ENCODE measurements around the gene HYAL3.
"Not testable (repeated sequence)": the region's sequence is repeated elsewhere in the genome, so short reads cannot be mapped to it uniquely, and the experiment has no call there.

HYAL3 gene

DNA sequence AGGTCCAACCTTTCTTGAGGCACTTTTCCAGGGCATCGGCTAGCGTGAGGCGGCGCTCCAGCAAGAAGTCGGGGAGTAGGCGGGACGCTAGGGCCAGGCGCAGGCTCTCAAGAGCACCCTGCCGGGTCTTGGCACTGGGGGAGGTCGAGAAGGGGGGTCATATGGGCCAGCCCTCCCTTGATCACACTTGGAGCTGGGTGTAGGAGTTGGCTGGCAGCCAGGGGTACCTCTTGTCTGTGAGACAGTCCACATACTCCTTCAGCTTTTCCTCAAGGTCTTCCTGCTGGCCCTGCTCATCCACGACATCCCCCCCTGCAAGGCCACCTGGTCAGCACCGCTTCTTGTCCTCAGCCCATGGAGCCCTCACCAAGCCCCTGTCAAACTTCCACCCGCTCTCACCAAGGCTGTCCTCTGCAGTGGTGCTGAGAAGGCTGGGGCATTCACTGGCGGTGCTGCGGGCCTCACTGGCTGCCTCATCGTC is 9.0 kb downstream of the HYAL3 start:
- DNase-seq (ENCODE audit: low read depth), result no peak

DNA sequence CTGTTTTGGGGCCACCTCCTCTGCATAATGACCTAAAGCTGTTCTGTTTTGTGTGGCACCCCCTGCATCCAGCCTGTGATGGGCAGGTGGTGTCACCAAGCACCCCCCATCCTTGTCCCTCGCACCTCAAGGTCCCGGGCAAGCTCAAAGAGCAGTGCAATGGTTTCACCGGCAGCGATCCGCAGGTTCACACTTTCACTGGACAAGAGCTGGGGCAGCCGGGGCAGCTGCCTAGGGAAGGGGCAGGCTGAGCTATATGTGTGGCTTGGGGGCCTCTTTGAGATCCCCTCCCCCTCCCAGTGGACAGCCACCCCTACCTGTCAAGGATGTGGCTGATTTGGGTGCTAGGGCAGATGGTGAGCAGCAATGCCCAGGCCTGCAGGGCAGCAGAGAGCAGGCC is 10.1 kb downstream of the HYAL3 start:
- DNase-seq (ENCODE audit: low read depth), result no peak

DNA sequence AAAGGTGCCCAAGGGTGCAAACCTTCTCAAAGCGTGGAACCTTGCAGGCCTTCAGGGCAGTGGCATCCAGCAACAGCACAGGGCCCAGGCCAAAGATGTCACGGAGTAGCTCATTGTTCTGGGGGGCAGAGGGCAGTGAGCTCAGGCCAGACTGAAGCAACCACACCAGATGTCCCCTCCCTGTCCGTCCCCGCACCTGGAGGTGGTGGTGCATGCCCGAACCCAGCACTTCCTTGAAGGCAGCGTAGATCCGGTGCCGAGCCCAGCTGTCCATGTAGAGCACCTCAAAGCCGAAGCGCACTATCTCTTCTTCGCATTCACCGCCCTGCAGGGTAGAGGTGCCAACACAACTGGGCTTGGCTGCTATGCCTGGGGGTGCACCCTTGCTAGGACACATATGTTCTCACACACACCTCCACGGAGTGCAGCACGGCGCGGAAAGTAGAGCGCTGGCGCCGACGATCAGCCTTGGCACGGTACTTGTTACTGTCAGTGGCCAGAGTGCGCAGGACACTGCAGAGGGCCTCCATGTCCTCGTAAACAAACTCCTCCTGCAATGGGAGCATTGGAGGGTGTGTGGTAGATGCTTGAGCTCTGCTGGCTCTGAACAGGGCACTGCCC is 10.7 kb downstream of the HYAL3 start:
- no peak for DNase-seq (ENCODE audit: low read depth)

DNA sequence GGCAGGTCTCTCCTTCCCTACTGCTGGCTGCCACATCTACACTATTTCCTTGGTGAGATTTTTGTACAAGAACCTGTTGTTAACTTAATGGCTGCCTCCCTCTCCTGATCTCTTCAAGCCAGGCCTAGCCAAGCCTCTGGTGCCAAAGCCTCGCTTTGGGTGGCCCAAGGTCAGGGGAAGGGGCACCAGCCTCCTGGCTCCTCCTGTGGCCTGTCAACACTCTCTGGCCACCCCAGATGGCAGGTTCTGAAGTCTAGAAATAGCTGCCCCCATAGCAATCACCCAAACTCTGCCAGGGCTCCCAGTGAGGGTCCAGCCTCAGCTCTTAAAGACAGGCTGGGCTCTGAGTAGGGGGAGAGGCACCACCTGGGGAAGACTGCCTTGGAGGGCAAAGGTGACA is 11.9 kb downstream of the HYAL3 start:
- no peak for DNase-seq (ENCODE audit: low read depth)

DNA sequence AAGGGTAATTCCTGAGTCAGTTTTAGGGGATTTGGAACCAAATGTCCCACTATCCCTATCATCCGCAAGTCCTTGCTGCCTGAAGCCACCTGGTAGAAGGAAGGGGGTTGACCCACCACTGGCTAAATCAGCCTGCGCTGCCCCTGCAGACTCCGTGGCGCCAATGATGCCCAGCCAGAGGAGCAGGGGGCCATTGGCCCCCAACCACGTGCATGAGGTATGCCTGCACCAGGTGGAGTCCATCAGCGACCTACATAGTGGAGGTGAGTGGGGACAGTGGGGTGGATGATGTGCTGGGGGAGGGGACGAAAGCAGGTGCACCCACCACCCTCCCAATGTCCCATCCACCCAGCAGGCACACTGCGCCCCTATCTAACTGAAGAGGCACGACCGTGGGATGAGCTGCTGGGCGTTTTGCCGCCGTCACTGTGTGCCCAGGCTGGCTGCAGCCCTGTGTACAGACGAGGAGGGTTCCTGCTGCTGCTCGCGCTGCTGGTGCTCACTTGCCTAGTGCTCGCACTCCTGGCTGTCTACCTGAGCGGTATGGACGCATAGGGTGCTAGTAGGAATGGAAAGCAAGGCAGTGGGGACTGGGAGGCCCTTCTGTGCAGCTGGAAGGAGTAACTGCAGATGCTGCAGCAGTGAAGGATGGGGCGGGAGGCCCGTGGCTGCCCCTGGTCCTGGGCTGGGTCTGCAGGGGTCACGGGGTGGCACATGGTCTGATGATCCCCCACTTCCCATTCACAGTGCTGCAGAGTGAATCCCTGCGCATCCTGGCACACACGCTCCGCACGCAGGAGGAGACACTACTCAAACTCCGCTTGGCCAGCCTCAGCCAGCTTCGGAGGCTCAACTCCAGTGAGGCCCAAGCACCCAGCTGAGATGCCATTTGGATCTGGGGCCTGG is 12.6 kb downstream of the HYAL3 start:
- no peak for DNase-seq (ENCODE audit: low read depth)

DNA sequence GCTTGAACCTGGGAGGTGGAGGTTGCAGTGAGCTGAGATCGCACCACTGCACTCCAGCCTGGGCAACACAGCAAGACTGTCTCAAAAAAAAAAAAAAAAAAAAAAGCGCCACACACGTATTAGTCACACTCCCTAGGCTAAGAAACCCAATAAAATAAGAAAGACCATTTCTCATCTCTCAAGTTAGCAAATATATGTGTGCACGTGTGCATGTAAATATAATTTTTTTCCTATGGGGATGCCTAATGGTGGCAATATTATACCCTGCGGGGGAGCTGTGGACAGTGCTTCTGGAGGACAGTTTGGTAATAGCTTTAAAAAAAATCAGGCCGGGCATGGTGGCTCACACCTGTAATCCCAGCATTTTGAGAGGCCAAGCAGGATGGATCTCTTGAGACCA is 15.1 kb downstream of the HYAL3 start:
- not testable (repeated sequence) for DNase-seq (ENCODE audit: low read depth)

DNA sequence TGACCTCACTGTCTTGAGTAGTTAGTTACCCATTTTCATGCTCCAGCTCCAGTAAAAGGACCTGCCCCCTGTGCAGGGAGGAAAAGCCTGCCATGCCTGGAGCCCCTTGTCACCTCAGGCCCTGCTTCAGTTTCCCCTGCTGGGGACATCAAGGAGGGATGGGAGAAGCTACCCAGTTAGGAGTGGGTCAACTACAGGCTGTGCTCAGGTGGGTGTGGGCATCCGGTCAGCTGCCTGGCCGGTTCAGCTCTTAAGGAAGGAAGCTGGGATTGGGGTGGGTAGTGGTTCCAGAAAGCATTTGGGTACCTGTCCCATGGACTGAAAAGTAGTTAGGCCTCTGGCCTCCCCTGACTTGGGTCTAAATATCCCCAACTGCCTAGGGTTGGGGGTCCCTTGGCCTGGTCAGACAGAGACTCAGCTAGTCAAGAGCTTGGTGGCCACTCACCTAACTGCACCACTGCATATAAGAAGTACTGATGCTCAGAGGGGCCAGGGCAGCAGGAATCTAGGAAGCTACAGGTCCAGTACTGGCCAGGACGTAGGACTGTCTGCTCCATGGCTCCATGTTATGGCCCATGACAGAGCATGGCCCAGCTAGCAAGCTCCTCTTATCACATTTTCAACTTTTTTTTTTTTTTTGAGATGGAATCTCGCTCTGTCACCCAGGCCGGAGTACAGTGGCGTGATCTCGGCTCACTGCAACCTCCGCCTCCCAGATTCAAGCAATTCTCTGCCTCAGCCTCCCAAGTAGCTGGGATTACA is 19.8 kb downstream of the HYAL3 start:
- DNase-seq (ENCODE audit: low read depth), result no peak

DNA sequence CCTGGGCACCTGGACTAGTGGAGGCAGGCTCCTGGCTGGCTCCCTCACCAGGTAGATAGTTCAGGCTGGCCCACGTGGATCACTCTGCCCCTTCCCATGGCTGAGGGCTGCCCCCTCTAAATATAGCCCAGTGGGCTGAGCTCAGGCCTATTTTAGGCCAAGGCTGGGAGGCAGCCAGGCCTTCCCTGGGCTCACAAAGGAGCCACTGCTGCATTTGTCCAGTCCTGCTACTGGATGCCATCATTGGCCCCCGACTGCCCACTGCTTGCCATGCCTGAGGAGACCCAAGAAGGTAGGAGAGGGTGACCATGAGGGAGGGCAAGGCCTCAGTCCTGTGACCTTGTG is 20.4 kb downstream of the HYAL3 start, which contains the start of gene LSMEM2:
Gene LSMEM2, plus strand, starts transcription at position 208 of the 345 bp plus-strand sequence. Its CDS starts 27 bp downstream, at position 235.
- no peak for DNase-seq (ENCODE audit: low read depth)

DNA sequence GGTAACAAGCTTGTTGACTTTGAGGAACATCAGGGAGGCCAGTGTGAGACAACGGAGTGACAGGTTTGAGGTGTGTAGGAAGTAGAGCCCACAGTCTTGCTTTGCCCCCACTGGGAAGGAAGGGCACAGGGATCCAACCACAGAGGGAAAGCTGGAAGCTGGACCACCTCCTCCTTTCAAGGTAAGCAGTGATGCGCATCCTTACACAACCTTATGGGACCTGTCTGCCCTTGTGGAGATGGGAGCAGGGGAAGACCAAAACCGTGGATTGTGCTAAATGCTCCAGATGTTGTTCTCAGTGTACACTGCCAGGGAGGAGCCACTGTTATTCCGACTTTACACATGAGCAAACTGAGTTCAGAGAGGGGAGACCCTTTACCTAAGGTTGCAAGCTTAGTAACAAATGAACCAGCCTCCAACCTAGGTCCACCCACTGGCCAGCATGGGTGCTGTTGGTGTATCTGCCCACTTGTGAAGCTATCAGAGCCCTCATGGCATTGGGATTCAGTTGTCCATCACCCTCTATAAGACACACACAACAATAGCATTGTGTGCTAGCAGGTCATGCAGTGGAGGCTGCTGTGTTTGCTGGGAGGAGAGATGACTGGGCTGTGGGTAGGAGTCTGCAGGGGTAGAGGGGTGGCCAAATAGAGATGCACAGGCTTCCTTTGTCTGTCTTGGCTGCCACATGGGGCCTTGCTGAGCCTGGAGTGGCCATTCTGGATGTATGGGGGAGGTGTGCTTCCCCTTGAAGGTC is 20.9 kb downstream of the HYAL3 start:
- no peak for DNase-seq (ENCODE audit: low read depth)

DNA sequence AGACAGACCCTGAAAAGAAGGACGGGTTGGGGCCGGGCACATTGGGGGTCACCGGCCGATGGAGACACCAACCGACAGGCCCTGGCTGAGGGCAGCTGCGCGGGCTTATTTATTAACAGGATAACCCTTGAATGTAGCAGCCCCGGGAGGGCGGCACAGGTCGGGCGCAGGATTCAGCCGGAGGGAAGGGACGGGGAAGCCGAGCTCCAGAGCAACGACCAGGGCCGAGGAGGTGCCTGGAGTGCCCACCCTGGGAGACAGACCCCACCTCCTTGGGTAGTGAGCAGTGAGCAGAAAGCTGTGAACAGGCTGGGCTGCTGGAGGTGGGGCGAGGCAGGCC is 22.5 kb downstream of the HYAL3 start:
- no peak for DNase-seq (ENCODE audit: low read depth)

DNA sequence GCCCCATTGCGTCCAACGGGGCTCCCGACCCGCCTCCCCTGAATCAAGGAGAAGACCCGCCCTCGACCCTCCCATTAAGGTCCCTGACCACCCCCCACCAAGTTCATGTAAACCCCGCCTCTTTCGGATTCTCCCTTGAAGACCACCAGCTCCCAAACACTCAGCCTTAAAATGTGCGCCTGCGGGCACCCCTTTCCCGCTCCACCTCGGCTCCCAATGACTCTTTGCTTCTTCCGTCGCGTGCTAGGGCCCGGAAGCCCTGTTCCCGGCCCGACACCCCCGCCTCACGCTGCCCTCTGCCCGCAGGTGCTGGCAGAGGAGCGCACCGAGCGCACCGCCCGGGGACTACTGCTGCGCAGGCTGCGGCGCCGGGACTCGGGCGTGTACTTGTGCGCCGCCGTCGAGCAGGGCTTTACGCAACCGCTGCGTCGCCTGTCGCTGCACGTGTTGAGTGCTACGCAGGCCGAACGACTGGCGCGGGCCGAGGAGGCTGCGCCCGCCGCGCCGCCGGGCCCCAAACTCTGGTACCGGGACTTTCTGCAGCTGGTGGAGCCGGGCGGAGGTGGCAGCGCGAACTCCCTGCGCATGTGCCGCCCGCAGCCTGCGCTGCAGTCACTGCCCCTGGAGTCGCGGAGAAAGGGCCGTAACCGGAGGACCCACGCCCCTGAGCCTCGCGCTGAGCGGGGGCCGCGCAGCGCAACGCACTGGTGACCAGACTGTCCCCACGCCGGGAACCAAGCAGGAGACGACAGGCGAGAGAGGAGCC is 23.0 kb downstream of the HYAL3 start:
- DNase-seq (ENCODE audit: low read depth), result no peak

DNA sequence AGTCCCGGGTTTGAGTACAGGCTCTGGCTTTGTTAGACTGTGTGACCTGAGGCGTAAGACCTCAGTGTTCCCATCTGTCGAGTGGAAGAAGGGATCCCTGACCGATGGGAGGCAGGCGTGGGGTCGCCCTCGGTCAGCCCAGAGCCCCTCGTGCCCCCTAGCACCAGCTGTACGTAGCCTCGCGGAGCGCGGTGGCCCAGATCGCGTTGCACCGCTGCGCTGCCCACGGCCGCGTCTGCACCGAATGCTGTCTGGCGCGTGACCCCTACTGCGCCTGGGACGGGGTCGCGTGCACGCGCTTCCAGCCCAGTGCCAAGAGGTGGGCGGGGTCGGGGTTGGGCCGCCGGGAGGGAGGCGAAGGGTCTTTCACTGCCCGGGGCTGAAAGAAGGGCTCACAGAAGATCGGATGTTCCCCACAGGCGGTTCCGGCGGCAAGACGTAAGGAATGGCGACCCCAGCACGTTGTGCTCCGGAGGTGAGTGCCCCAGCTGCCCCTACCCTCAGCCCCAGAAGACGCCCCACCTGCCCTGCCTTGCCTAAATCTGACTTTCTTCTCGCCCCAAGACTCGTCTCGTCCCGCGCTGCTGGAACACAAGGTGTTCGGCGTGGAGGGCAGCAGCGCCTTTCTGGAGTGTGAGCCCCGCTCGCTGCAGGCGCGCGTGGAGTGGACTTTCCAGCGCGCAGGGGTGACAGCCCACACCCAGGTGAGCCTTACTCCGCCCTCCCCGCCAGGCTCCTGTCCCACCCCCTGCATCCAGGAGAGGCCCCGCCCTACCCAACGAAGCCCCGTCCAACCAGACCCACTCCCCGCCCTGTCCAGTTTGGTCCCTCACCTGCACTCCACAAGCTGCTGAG is 23.8 kb downstream of the HYAL3 start:
- no peak for DNase-seq (ENCODE audit: low read depth)

DNA sequence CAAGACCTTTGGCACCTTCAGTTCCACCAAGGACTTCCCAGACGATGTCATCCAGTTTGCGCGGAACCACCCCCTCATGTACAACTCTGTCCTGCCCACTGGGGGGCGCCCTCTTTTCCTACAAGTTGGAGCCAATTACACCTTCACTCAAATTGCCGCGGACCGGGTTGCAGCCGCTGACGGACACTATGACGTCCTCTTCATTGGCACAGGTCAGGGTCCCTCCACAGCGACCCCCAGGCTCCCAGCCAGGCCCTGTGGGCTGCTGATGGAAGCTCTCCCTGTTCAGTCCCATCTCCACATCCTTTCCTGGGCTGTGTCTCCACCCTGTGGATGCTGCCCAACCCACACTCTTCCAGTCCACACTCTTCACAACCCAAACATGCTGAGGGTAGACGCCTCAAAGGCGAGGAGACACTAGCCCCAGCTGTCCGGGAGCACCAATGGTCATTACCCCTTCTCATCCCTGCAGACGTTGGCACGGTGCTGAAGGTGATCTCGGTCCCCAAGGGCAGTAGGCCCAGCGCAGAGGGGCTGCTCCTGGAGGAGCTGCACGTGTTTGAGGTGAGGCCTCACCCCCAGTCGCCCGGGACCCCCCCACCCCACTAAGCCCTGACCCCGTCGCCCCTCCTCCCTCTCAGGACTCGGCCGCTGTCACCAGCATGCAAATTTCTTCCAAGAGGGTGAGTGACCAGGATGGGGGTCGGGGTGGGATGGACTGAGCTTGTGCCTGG is 24.7 kb downstream of the HYAL3 start:
- DNase-seq (ENCODE audit: low read depth), result no peak

DNA sequence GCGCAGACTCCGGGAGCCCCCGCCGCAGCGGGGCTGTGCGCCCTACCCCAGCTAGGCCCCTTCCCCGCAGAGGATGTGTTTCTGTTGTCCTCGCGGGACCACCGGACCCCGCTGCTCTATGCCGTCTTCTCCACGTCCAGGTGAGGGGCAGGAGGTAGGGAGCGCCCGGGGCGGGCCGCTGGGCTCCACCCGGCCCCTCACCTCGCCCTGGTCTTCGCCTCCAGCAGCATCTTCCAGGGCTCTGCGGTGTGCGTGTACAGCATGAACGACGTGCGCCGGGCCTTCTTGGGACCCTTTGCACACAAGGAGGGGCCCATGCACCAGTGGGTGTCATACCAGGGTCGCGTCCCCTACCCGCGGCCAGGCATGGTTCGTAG is 25.5 kb downstream of the HYAL3 start:
- DNase-seq (ENCODE audit: low read depth), result no peak

DNA sequence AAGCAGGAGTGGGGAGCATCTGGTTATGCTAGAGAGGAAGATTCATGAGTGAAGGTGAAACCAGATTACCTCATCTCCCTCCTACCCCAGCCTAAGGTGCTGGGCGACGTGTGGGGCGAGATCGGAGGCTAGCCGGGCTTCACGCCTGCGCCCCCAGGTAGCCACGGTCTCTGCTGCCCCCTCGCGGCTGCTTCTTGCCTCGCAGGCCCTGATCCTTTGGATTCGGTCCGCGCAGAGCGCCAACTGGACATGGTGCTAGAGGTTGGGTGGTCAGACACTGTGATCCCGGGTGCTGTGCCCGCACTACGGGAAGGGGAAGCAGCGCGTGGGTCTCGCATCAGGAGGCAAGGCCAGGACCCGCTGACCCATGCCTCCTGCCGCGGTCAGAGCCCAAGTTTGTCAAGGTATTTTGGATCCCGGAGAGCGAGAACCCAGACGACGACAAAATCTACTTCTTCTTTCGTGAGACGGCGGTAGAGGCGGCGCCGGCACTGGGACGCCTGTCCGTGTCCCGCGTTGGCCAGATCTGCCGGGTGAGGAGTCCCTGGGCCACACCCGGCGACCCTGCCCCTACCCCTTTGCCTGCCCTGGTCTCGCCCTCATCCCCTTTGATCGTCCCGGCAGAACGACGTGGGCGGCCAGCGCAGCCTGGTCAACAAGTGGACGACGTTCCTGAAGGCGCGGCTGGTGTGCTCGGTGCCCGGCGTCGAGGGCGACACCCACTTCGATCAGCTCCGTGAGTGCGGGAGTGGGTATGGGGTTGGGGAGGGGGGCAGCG is 26.1 kb downstream of the HYAL3 start:
- no peak for DNase-seq (ENCODE audit: low read depth)

DNA sequence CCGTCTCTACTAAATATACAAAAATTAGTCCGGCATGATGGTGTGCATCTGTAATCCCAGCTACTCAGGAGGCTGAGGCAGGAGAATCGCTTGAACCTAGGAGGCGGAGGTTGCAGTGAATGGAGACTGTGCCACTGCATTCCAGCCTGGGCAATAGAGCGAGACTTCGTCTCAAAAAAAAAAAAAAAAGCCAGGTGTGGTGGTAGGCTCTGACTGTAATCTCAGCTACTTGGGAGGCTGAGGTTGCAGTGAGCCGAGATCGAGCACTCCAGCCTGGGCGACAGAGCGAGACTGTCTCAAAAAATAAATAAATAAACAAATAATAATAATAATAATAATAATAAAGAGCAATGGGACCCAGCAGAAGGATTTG is 26.7 kb downstream of the HYAL3 start:
- DNase-seq (ENCODE audit: low read depth), result not testable (repeated sequence)

DNA sequence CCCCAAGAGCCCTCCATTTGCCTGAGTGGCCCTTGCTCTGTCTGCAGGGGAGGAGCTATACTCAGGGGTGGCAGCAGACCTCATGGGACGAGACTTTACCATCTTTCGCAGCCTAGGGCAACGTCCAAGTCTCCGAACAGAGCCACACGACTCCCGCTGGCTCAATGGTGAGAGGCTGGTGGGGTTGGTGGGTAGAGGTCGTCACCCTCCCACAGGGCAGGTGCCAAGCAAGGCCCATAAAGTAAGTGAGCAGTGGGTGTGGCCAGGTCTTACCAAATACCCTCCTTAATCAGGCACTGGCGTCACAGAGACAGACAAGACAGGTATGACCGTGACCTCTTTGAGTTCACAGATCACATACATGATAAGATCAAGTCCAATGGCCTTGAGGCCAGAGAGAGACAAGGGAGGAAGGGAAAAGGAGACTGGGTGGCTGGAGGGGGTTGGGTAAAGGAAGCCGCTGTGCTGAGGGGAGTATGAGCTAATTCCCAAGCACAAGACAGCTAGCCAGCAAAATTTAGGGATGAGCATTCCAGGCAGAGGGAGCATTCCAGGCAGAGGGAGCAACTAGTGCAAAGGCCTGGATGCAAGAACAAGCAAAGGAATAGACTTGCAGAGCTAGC is 27.8 kb downstream of the HYAL3 start:
- no peak for DNase-seq (ENCODE audit: low read depth)

DNA sequence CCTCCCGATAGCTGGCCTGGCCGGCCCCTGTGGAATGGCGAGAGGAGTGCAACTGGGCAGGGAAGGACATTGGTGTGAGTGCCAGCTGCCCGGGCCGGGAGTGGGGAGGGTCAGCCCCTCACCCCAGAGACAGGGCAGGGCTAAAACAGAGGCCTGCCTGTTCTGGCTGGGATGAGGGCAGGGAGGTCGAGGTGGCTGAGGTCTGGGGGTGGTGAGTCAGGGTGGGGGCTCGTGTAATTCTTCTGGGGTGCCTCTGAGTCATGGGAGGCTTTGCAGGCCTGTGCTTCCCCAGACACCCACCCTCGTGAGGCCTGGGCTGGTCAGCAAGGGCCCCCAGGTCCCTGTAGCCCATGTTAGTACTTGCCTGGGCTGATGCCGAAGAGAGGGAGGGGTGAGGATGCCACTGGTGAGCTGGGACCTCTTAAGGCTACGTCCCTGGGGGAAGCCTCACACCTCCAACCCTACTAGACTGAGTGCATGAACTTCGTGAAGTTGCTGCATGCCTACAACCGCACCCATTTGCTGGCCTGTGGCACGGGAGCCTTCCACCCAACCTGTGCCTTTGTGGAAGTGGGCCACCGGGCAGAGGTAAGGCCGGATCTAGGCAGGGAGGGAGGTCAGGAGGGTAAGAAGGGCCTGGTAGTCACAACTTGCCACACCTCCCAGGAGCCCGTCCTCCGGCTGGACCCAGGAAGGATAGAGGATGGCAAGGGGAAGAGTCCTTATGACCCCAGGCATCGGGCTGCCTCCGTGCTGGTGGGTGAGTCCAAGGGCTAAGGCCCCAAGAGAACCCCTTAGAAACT is 28.6 kb downstream of the HYAL3 start:
- DNase-seq (ENCODE audit: low read depth), result no peak
